Effector CD4-positive, alpha-beta T cell (primary cell): ENCODE data around the gene KCTD13.
"Not testable (repeated sequence)": the region's sequence is repeated elsewhere in the genome, so short reads cannot be mapped to it uniquely, and the experiment has no call there.

Experiments
- DNase-seq: peaks from one replicate; pipeline ENCODE4 v3.0.0-alpha.2; 2020

The KCTD13 gene

DNA sequence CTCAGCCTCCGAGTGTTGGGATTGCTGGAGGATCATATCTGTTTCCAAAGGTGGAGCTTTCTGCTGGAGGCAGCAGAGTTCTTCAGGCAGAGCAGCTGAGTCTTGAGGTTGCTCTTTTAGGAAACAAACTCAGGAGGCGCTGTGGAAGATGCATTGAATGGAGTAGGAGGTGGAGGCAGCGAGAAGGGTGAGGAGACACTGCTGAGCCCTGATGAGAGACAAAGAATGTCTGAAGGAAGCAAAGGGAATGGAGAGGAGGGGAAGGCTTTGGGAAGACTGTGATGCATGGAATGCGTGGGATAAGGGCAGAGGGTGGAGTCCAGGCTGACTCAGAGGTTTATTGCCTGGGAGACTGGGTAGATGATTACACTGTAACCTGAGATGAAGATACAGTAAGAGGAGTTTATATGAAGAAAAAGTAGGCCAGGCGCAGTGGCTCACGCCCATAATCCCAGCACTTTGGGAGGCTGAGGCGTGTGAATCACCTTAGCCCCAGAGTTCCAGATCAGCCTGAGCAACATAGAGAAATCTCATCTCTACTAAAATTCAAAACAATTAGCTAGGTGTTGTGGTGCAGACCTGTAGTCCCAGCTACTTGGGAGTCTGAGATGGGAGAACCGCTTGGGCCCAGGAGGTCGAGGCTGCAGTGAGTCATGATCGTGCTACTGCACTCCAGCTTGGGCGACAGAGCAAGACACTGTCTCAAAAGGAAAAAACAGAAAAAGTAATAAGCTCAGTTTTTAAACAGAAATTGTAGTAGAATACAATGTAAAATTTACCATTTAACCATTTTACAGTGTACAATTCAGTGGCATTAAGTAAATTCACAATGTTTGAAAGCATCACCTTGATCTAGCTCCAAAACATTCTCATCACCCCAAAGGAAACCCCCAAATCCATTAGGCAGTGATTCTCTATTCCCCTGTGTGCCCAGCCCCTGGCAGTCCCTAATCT is 18.1 kb upstream of the KCTD13 start:
- DNase-seq = no peak

DNA sequence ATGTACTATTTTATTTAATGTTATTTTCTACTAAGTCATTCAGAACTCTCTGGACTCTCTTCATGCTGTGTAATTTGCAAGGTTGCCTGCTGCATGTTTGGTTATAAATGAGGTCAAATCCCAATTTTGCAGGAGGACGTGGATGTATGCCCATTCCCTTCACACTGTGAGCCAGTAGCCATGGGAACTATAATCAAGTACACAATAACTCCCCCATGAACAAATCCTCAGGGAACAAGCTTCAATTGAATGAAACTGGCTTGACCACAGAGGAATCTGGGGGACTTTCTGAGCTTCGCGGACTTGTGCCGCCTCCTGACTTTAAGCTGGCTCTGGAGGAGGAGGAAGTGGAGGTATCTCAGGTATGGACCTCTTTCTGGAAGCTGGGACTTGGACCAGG is 14.6 kb upstream of the KCTD13 start:
- no peak for DNase-seq

DNA sequence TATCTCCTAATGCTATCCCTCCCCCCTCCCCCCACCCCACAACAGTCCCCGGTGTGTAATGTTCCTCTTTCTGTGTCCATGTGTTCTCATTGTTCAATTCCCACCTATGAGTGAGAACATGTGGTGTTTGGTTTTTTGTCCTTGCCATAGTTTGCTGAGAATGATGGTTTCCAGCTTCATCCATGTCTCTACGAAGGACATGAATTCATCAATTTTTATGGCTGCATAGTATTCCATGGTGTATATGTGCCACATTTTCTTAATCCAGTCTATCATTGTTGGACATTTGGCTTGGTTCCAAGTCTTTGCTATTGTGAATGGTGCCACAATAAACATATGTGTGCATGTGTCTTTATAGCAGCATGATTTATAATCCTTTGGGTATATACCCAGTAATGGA is 5.7 kb upstream of the KCTD13 start:
- DNase-seq = not testable (repeated sequence)

DNA sequence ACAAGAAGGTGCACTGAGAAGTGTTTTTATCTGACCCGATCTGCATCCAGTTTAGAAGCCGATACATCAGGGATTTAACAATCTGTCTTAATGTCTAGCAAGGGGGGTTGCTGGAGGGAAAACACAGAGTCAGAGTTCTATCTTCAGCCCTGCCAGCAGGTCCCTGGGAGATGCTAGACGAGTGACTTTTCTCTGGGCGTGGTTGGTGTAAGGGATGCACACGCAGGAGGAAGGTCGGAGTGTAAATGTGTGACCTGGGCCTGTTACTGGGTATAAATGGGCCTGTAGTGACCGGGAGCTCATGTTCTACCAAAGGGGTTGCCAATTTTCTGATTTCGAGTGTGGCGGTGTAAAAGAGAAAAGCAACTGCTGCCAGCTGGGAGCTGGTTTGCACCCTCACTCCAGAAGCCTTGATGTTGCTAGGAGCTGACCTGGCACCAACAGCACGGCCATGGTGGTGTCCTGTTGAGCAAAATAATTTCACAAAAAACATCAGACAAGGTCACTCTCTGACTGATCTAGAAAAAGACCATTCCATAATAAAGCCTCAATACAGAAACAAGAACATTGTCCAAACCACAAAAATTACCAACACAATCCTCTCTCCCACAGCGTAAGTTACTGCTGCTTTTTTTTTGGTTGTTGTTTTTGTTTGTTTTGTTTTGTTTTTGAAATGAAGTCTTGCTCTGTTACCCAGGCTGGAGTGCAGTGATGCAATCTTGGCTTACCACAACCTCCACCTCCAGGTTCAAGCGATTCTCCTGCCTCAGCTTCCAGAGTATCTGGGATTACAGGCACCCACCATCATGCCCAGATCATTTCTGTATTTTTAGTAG is 1.3 kb upstream of the KCTD13 start:
- no peak for DNase-seq

DNA sequence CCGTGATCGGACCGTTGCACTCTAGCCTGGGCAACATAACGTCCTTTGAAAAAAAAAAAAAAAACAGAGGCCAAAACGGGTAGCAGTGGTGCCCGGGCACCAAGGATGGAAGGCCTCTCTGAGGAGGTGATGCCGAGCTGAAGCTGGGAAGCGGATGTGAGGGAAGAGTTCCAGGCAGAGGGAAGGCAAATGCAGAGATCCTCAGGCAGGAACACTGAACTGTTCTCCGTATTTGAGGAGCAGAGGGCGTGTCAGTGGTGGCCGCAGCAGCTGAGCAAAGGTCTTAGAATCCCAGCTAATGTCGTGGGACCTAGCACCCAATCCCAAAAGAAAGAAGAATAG is 656 bp upstream of the KCTD13 start:
- no peak for DNase-seq

DNA sequence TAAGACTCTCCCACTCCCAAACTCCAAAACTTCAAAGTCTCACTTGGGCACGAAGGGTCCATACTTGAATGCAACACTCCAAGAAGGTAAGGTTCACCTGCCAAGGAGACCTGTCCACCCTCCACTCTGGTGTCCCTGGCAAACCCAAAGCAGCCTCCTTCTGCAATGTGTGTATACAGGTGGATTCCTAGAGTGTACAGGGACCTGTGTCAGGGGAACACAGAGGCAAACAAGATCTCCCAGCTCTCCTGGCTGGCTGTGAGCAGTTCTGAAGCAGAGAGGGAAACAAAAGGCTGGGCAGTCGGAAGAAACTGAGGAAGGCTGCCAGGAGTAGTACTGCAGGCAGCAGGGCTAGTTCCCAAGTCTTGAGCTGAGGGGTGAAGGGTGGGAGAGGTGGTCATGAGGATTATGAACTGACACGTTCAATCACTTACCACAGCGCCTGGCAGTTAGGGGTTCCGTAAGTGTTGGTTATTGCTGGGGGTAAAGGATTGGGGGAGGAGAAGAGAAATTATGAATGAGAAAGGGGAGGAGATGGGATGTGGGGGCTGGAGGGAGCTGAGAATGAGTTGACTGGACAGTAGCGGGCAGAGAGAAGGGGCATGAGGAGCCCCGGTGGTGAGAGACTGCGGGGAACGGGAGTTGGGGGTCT is 795 bp downstream of the KCTD13 start:
- no peak for DNase-seq

DNA sequence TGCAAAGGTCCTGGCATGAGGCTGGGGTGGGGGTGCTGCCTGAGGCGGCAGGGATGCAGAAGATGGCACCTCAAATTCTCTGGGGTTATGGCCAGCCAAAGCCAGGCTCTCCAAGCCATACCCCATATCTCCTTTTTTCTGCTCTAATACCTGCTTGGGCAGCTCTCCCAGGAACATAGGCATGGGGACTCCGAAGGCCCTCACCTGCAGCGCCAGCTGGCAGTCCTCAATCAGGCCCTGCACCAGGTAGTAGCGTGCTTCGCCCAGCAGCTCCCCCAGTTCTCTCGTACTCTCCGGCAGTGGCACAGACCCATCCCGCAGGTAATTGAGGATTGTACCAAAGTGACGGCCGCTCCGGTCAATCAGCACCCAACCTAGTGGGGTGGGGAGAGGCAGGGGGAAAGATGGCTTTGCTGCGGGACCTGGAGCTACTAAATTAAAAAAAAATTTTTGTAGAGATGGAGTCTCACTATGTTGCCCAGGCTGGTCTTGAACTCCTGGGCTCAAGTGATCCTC is 3.0 kb downstream of the KCTD13 start:
- no peak for DNase-seq

DNA sequence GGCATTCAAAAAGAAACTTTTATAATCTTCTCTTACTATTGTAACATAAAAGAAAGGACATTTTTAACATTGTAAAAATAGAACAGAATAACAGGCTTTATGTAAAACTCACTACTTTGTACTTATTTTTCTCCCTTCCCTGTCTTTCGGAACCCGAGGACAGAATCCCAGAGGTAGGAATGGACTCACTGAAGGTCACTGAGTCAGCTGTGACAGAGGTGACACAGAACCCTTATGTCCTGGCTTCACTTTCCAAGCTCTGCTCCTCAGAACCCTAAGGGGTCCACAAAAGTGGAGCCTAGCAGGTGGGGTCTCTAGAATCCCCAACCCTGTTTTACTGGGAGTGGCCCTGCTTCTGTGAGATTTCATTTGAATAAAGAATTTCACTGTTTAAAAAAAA is 3.7 kb downstream of the KCTD13 start:
- DNase-seq = no peak

DNA sequence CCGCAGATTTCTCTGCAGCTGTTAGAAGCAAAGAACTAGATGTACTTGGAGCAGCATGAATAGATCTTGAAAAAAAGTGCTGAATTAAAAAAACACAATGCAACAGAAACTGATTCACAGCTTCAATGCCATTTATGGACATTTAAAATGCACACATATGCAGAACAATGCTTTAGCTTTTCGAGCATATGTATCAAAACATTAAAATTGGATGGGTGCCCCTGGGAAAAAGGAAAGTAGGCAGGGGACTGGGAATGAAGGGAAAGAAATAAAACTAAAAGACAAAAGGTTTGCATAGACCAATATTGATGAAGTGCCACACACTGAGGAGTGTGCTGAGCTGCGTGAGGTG is 5.0 kb downstream of the KCTD13 start:
- DNase-seq = no peak

DNA sequence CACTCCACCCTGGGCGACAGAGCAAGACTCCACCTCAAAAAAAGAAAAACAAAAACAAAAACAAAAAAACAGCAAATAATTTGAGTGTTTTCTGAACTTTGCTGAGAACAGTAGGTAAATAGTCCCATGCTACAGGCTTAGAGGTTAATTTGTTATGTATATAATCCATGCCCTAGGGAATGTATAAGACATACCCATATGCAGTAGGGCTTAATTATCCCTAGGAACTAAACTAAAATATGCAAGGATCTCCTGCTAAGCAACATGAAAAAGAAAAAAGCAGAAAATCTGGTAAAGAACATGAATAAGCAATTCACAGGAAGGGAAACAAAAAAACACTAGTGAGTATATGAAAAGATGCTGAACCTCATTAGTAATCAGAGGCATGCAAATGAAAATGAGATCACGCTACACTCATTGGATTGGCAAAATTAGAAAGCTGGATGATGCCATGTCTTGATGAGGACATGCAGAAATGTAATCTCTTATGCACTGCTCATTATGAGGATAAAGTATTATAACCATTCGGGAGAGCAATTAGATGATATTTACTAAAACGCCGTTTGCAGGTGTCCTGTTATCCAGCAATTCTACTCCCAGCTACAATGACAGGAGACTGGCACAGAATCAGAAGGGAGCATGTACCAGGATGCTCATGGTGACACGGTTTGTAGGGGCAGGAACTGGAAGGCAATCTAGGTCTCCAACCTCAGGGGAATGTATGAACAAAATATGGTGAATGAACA is 5.6 kb downstream of the KCTD13 start:
- DNase-seq = no peak

DNA sequence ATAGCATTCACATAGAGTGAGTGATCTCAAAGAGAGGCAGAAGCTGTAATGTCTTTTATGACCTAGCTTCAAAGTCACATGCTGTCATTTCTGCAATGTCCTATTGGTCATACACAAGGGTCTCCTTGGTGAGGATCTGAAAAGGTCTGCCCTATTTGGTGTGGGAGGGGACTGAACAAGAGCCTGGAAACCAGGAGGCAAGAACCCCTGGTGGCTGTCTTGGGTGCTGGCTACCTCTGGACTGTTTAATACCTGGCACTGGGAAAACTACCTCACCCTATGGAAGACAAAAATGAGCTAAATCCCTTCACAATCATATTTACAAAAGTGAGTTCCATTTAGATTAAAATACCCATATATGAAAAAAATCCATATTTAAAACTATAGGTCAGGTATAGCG is 9.0 kb downstream of the KCTD13 start:
- DNase-seq = no peak

DNA sequence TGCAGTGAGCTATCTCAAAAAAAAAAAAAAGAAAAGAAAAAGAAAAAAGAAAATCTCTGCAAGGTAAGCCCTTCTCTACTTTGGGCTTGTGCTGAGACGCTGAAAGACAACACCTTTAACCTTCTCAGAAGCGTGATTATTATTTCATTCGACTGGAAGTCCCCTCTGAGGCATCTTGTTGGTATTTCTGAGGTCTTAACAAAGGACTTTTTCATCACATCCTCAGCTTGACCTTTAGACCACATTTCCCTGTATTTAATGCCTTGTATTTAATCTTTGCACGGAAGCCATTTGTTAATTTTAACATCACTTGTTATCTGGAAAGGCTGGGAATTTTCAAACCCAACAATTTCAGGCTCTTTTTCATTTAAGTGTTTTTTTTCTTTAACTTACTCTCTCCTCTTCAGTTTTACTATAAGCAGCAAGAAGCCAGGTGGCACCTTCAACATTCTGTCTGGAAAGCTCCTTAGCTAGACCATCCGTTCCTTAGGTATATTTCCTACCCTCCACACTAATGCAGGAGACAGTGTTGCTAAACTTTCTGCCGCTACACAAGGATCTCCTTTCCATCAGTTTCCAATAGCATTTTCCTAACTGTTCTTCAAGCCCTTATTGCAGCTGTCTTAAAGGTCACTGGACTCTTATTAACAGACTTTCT is 10.3 kb downstream of the KCTD13 start:
- no peak for DNase-seq

DNA sequence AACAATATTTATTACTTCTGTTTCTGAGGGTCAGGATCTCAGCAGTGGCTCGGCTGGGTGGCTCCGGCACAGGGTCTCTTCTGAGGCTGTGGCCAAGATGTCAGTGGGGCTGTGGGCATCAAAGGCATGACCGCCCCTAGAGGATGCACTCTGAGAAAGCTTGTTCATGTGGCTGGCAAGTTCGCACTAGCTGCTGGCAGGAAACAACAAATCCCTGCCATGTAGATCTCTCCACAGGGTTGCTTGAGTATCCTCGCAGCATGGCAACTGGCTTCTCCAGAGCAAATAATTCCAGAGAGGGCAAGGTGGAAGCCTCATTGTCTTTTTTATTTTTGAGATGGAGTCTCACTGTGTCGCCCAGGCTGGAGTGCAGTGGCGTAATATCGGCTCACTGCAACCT is 12.5 kb downstream of the KCTD13 start:
- no peak for DNase-seq

DNA sequence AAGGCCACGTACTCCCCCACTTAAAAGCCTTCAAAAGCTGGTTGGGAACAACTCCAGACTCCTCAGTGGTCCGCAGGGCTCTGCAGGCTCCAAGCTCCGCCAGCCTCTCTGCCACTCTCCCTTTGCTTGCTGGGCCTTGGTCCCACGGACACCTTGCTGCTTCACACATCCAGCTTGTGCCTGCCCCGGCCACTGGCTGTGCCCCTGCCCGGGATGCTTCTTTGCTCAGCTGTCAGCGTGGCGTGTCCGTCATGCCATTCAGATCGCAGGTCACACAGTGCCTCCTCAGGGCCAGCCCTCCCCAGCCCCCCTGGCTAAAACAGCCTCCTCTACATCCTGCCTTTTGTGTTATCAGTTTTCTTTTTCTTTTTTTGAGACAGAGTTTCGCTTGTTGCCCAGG is 13.9 kb downstream of the KCTD13 start:
- no peak for DNase-seq

DNA sequence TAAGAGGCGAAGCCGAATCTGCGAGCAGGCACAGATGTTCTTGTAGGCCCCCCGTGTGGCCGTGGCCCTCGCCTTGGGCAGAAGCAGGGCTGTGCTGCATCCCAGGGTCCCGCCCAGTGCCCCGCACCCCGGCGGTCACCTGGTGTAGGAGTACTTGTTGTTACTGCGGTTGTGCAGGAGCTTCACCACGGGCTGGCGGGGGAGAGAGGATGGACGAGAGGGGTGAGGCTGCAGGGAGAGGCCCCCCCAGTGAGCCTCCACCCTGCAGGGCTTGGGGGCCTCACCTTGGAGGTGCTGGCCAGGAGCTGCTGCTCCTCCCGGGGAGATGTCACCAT is 14.4 kb downstream of the KCTD13 start:
- DNase-seq = no peak

DNA sequence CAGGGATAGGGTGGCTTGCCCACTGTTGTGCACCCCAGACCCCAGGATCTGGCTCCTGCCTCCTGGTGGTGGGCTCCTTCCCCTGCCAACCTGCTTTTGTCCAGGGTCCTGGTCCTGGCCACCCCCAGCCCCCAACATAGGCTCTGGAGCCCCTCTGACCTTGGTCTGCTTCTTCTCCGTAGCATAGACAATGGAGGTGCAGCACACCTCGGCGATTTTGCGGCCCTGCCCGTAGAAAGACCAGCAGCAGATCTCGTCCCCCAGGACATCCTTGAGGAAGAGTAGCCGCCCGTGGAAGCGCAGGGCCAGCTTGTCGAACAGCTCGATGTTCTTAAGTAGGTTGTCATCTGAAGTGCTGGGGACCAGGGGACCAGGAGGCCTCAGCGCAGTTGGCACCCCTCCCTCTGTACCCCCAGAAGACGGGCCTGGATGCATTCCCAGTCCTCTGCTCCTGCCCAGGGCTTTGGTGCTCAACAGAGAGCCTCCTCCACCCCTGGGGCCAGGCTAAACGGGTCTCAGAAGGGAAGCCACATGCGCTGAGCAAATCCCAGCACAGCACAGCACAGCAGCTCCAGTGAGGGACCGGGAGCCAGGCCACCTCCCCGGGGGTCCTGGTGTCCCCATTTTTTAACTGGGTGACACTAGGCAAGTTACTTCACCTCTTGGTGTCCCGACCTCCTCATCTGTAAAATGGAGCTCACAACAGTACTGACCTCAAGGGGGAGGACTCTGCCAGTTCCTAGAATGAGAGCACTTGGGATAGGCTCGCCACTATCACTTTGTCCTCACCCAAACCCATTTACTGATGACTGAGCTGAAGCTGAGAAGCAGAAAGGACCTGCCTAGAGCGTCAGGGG is 15.0 kb downstream of the KCTD13 start:
- DNase-seq = no peak

DNA sequence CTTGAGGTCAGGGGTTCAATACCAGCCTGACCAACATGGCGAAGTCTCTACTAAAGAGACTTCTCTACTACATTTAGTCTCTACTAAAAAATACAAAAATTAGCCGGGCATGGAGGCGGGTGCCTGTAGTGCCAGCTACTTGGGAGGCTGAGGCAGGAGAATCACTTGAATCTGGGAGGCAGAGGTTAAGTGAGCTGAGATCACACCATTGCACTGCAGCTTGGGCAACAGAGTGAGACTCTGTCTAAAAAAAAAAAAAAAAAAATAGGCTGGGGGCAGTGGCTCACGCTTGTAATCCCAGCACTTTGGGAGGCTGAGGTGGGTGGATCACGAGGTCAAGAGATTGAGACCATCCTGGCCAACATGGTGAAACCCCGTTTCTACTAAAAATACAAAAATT is 16.2 kb downstream of the KCTD13 start:
- DNase-seq = not testable (repeated sequence)

DNA sequence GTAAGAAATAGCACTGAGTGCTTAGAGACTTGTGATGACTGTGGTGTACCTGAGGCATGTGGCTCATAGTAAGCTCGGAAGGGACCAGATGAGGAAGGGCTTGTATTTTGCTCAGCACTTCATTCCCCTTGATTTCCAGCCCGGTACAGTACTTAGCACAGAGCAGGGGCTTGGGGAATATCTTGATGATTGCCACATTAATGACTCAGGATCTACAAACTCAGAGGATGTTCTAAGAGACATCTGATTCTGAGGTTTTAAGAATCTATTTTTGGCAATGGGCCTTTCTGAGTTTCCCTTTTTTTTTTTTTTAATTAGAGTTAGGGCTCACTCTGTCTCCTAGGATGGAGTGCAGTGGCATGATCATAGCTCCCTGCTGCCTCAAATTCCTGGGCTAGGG is 16.6 kb downstream of the KCTD13 start:
- no peak for DNase-seq

DNA sequence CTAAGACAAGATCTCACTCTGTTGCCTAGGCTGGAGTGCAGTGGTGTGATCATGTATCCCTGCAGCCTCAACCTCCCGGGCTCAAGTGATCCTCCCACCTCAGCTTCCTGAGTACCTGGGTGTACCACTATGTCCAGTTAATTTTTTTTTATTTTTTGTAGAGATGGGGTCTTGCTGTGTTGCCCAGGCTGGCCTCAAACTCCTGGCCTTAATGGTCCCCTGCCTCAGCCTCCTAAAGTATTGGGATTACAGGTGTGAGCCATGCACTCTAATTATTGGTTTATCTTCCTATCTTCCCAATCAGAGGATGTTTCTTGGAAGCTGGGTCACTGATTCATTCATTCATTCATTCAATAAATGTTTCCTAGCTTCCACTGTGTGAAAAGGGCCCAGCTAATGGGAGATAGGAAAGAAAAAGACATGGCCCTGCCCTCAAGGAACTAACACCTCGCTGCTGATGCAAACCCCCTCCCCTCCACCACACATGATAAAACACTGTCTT is 17.3 kb downstream of the KCTD13 start:
- no peak for DNase-seq

DNA sequence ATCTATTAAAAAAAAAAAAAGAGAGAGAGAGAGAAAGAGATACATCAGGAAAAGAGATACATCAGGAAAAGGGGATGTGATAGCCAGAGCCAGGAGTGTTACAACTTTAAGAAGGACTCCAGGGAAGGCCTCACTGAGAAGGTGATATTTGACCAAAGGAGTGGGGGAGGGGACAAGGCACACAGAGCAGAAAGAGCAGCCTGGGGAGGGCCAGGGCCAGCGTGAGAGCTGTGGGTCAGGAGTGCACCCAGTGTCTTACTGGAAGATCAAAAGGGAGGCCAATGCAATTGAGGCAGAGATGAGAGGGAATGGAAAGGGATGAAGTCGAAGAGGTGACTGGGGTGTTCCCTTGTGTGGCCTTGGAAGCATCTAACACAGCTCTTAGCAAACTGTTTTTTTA is 18.1 kb downstream of the KCTD13 start:
- no peak for DNase-seq
